IMR-90 (cell line): ENCODE results near the gene LHFPL3.

ENCODE experiments used
- BHLHE40 ChIP-seq: fragments of 150-350 bp; IDR thresholded peaks from 2 replicates; pipeline ENCODE4 v1.6.1; 2016; ENCODE audit warnings: mild to moderate bottlenecking, low read depth, low read length
- CHD1 ChIP-seq: IDR thresholded peaks from 2 replicates; pipeline ENCODE4 v1.6.1; 2012; ENCODE audit warnings: low read depth, low read length, improper control_type of control experiment
- CTCF ChIP-seq: conservative IDR thresholded peaks from 2 replicates; pipeline ENCODE4 v1.5.1; 2012; ENCODE audit warnings: mild to moderate bottlenecking, low read depth, low read length, improper control_type of control experiment
- MAFK ChIP-seq: IDR thresholded peaks from 2 replicates; pipeline ENCODE4 v1.6.1; 2012; ENCODE audit warnings: low read depth, low read length, improper control_type of control experiment
- MXI1 ChIP-seq: IDR thresholded peaks from 2 replicates; pipeline ENCODE4 v1.6.1; 2012; ENCODE audit warnings: low read depth, mild to moderate bottlenecking, low read length, moderate library complexity, borderline replicate concordance
- NFE2L2 ChIP-seq: fragments of 150-350 bp; IDR thresholded peaks from 2 replicates; pipeline ENCODE4 v1.6.1; 2016; ENCODE audit warnings: low read depth, mild to moderate bottlenecking, low read length
- POLR2A ChIP-seq: IDR thresholded peaks from 2 replicates; pipeline ENCODE4 v1.6.1; 2012; ENCODE audit warnings: mild to moderate bottlenecking, low read depth, low read length
- RAD21 ChIP-seq: IDR thresholded peaks from 2 replicates; pipeline ENCODE4 v1.6.1; 2012; ENCODE audit warnings: low read length, improper control_type of control experiment
- SMC3 ChIP-seq: fragments of 150-350 bp; IDR thresholded peaks from 2 replicates; pipeline ENCODE4 v1.6.1; 2016; ENCODE audit warnings: low read depth, mild to moderate bottlenecking, antibody characterized with exemption, low read length, moderate library complexity
- USF2 ChIP-seq: fragments of 150-350 bp; IDR thresholded peaks from 2 replicates; pipeline ENCODE4 v1.6.1; 2017; ENCODE audit warnings: mild to moderate bottlenecking, antibody characterized with exemption, low read length, low read depth

GRCh38 chr7:104650991-104651640 is 322.7 kb downstream of the LHFPL3 start:
- no peak for TF ChIP-seq CTCF
- TF ChIP-seq USF2: no peak
- no peak for TF ChIP-seq POLR2A
- no peak for TF ChIP-seq SMC3
- TF ChIP-seq BHLHE40: no peak
- no peak for TF ChIP-seq RAD21
- no peak for TF ChIP-seq MXI1
- TF ChIP-seq NFE2L2: no peak
- TF ChIP-seq MAFK: no peak
- TF ChIP-seq CHD1: no peak
